GM19324 (cell line): ENCODE data around the gene SLC25A22.

ENCODE experiments used
- ATAC-seq: cut with Tn5 transposase; IDR thresholded peaks from one replicate; pipeline ENCODE4 v1.9.1; 2021; ENCODE audit warnings: mild to moderate bottlenecking, moderate library complexity; ENCODE audit not compliant: unreplicated experiment, low FRiP score

SLC25A22 gene

DNA sequence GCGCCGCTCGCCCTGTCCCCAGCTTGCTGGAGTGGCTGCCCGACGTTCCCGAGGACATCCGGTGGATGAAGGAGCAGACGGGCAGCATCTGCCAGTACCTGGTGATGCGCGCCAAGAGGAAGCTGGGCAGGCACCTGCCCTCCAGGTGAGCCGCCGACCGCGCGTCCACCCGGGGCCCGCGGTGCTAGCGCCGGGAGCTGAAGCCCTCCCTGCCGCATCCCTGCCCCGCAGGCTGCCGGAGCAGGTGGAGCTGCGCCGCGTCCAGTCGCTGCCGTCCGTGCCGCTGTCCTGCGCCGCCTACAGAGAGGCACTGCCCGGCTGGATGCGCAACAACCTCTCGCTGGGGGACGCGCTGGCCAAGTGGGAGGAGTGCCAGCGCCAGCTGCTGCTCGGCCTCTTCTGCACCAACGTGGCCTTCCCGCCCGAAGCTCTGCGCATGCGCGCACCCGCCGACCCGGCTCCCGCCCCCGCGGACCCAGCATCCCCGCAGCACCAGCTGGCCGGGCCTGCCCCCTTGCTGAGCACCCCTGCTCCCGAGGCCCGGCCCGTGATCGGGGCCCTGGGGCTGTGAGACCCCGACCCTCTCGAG, 26.3 kb upstream of the SLC25A22 start:
- ATAC-seq: no peak

DNA sequence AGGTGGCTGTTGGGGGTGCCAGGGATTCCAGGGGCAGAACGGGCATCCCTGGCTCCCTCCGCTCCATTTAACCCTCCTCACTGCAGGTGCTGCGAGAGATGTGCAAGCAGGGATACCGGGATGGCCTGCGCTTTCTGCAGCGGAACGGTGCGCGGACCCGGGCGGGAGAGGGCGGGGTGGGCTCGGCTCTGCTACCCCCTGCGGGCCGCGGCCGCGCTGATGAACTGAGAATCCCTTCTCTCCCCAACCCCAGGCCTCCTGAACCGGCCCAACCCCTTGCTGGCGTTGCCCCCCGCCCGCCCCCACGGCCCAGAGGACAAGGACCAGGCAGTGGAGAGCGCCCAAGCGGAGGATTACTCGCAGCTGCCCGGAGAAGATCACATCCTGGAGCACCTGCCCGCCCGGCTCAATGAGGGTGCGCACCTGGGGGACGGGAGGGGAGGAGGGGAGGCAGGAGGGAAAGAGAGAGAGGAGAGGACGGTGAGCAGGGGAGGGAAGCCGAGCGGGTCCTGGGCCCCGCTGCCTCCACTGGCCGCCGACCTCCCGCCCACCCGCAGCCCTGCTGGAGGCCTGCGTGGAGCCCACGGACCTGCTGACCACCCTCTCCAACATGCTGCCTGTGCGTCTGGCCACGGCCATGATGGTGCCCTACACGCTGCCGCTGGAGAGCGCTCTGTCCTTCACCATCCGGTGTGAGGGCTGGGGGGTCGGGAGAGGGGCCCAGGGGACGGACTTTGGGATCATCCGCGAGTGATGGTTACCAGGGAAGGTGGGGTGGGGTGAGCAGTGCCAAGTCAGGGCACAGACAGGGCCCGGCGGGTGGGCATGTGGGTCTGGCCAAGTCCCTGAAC, 25.6 kb upstream of the SLC25A22 start:
- no peak for ATAC-seq

DNA sequence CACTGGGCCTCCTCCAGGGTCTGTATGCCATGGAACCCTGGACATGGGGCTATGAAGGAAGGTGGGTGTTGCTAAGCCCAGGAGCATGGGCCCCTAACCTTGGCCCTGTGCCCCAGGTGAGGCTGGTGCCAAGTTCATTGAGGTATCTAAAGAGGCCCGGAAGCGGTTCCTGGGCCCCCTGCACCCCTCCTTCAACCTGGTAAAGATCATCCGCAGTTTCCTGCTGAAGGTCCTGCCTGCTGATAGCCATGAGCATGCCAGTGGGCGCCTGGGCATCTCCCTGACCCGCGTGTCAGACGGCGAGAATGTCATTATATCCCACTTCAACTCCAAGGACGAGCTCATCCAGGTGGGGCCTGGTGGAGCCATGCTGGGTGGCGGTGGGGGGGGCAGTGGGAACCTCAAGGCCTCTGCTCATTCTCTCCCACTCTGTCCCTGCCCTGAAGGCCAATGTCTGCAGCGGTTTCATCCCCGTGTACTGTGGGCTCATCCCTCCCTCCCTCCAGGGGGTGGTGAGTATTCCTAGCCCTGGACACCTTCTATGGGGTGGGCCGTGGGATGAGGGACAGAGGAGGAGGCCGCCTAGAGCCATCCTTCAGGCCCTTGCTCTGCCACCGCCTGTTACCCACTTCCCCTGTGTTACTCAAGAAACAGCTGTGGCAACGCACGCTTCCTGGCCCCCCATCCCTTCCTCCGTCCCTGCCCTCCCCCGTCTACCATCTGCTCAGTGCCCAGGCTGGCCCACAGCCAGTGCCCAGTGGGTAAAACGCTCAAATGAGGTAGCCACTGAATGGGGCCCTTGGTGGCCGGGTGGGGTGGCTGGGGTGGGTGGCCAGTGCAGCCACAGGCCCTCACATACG, 23.7 kb upstream of the SLC25A22 start:
- no peak for ATAC-seq

DNA sequence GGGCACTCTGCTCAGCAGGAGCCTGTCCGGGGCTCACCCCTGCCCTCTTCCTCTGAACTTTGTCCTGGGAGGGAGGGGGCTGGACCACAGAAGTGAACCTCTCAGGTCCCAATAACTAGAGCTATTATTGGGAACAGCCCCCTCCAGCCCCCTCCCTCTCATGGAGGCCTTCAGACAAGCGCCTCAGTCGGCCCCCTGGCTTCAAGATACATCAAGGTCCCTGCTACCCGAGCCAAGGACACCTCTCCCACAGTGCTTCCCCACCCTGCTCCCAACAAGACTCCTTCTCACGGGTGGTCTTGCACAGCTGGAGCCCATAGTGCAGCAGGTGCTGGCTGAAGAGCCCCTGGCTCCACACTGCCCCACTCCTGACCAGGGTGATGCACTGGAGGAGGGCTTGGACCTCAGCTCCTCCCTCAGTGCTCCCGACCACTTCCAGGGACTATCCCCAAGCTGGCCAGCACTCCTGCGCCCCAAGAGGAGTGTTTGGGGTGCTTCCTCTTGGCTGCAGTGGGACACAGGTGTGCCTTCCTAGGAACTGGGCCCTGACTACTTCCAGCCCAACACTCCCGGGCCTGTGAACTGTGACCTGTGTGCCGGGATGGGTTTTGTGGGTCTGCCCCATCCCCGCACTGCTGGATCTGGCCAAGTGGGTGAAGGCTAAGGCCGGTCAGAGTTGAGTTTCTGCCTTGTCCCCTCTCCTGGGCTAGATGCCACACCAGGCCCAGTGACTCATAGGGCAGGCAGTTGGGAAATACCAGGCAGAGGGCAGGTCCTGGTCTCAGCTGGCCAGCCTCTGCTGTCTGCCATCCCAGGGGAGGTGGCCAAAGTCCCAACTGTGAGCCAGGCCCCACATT, 22.8 kb upstream of the SLC25A22 start:
- no peak for ATAC-seq

DNA sequence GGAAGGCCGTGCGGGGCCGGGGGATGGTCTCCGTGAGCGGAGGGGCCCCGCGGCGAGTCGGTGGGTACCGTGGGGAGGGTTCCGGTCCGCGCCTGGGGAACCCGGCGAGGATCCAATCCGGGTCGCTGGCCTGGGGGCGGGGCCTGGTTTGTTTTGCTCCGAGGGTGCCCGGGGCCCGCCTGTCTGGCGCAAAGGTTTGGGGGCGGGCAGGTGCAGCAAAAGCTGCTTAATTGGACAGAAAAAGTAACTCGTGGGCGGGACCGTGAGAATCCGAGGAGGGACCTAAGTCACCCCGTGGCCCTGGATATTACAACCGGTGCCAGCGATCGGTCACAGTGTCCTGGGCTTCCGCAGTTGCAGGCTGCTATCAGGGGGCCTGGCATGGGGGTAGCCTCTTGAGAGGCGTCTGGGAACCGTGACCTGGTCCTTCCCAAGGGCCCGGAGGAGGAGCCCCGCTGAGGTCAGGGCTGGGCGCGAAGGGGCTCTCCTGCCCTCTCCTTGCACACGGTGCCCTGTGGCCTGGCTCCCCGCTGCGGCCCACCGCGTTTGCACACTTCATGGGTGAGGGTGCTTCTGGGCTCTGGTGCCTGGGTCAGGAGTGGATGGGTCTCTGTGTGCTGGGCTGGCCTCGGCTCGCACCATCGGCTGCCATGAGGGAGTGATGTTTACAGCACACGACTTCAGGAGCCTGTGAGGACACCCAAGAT, 22.0 kb upstream of the SLC25A22 start:
- peak; percentile 69 for ATAC-seq

DNA sequence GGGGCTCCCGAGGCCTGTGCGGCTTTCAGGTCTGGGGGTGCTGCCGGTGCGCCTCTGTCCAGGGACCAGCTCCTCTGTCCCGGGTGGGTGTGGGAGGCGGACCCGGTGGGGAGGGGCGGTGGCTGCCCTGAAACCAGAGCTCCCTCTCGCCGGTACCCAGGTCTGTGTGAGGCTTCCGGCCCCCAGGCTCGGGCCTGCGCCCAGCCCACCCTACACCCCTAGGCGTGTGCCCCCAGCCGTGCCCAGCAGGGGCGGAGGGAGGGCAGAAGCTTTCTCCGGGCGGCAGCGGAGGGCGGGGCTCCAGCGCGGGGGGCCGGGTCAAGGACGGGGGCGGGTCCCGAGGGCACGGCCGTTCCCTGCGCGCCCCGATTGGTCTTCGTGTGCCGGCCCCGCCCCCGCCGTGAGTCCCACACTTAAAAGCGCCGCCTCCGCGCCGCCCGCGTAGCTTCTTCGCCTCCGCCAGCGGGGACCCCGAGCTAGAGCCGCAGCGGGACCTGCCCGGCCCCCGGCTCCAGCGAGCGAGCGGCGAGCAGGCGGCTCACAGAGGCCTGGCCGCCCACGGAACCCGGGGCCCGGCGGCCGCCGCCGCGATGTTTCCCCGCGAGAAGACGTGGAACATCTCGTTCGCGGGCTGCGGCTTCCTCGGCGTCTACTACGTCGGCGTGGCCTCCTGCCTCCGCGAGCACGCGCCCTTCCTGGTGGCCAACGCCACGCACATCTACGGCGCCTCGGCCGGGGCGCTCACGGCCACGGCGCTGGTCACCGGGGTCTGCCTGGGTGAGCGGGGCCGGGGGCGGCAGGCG, 21.2 kb upstream of the SLC25A22 start:
- peak; percentile 72 for ATAC-seq

DNA sequence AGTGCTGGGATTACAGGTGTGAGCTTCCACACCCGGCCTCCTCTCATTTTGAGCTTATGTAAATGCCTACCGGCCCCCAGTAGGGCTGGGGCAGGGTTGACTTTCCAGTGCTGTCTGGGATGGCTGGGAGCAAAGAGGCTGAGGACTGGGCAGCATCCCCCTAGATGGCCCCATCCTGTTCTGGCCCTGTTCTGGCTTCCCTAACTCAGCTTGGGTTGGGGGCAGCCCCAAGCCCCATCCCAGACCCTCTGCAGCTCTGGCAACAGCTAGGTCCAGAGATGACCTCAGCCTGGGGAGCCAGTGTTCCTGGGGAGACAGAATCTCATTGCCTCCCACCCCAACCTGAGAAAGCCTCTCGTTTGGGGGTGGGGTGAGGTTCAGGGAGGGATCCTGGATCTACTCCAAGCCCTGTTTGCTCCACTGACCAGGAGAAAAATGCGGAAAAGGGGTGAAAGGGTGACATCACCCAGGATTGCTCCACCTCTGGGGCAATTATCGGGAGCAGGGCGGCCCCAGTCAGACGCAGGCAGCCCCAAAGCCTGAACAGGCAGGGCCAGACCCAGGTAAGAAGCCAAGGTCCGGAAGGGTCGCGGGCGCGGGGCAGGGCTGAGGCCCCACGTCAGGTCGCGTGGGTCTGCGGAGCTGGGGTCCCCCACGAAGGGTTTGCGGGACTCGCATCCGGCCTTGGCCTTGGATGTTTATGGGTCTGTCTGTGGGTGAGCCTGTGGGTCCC, 20.5 kb upstream of the SLC25A22 start, which contains the start of gene PNPLA2:
Gene PNPLA2, plus strand, starts transcription at position 519 of the 733 bp plus-strand sequence. CDS start 805 bp downstream, outside the sequence.
- no peak for ATAC-seq

DNA sequence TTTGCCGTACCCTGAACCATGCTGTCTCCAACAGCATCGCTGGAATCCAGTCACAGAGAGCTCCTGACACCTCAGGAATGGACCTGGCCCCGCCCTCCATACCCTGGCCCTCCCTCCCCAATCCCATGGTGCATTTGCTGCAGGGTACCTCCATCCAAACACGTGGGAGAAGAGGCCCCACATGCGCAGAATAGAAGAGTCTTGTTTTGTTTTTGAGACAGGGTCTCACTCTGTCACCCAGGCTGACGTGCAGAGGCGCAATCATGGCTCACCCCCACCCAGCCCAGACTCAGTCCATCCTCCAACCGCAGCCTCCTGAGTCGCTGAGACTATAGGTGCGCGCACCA, 18.3 kb upstream of the SLC25A22 start:
- no peak for ATAC-seq

DNA sequence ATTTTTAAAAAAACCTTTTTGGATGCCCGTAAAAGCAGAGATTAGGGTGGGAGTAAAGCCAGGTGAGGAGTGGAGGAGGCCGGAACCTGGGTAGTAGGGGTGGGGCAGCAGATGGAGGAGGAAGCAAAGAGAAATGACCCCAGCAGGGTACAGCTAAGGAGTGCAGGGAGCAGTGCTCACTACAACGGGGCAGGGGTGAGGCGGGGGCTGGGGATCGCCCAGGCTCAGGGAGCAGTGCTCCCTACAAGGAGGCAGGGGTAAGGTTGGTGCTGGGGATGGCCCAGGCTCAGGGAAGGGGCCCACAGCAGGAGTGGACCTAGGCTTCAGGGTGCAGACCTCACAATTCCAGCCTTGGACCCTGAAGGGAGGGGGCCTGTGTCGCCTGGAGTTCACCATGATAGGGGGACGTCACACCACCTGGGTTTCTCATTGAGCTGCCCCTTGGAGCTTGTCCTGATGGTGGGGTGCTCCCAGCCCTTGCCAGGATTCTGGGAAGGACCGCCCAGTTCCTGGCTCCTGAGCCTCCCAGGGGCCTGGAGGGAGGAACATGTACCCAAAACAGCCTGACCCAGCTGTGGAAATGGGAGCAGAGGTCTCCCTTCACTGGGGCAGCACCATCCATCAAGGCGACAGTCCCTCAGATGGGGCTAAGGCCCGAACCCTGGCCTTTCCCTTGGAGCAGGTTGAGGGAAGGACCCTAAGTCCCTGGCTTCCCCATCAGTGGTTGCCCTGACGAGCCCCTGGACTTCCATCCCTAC, 17.8 kb upstream of the SLC25A22 start:
- ATAC-seq: no peak

DNA sequence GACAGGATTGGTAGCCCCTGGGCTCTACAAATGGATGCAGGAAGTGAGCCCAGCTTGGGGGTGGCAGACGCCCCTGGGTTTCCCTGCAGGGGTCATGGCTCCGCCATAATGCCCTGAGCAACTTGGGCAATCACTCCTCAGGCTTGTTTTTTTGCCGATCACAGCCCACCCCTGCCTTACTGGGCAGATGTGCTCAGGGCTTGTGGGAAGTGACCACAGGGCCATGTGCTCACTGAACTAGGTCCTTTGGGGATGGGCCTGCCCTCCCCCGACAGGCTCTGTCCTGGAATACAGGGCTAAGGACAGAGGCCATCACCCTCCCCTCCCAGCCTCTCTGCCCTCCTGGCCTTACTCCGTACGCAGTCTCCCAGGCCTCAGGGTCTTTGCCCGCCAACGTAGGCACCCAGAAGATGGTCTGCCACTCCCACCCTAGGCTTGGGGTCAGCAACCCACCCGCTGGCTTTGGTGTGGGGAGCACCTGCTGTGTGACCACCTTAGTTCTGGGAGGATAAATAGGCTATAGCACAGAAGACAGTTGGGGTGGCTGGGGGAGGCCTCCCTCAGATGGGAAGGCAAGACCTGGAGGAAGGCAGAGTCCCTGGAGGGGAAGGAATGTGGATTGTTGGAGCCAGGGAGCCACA, 15.5 kb upstream of the SLC25A22 start:
- ATAC-seq: no peak

DNA sequence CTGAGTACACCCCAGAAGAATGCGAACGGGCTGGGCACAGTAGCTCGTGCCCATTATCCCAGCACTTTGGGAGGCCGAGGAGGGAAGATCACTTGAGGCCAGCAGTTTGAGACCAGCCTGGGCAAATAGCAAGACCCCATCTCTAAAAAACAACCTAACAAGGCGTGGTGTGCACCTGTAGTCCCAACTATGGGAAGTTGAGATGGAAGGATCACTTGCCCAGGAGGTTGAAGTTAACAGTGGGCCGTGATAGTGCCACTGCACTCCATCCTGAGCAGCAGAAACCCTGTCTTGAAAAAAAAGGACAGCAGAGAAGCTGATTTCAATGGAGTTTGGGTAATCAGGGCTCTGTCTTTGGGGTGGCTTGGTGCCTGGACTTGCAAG, 15.0 kb upstream of the SLC25A22 start:
- no peak for ATAC-seq

DNA sequence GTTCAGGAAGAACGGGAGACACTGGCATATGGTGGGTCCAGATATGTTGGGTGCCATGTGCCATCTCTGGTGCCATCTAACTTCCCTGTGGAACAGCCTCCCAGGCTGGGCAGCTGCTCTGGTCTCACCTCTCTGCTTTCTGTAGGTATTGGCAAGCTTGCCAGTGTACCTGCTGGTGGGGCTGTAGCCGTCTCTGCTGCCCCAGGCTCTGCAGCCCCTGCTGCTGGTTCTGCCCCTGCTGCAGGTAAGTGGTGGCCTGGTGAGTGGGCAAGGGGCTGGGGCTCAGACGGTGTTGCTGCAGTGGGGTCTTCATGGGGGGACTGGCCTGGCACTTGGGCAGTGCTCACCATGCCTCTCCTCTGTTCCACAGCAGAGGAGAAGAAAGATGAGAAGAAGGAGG, 14.3 kb upstream of the SLC25A22 start:
- ATAC-seq: no peak

DNA sequence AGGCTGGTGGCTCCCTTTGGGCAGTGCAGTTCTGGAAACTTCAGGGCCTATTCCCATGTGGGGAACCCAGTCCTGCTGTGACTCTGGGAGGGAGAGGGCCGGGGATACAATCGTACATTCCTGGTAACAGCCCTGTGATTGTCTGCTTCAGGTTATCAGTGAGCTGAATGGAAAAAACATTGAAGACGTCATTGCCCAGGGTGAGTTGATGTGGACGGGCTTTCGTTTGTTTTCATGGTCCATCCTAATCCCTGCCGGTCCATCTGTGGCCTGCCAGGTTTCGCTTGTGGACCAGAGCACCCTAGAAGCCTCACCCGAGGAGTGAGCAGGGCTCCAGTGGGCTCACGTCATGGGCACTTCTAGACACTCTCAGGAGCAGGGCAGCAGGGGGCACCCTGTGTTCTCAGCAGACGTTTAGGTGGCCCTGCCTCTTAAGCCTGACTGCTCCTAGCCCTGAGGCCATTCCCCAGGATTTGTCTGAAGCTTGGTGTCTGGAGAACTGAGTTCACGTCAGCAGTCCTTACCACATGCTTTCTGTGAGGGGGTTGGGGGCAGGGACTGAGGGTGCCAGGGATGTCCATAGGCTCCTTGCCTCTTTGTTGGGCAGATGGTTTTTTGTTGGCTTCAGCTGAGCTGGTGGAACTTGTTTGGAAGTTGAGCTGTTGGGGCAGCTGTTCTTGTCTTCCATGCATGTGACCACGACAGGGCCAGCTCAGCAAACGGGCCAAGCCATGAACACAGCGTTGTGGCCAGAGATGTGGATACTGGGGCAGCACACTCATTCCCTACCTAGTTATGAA, 13.6 kb upstream of the SLC25A22 start:
- ATAC-seq: no peak

DNA sequence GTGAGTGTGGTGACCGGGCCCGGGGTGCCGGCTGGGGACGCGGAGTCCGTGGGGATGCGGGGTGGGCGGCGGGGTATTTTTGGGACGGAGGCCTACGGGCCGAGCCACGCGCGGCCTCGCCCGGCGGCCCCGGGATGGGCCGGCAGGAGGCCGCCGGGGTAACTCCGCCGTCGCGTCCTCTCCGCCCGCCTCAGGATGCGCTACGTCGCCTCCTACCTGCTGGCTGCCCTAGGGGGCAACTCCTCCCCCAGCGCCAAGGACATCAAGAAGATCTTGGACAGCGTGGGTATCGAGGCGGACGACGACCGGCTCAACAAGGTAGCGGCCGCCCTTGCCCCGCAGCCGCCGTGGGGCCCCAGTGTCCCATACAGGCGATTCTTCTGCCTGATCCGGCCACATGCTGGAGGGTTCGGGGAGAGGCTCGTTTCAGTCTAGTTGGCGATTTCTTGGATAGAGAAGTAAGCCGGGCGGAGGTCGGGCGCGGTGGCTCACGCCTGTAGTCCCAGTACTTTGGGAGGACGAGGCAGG, 12.0 kb upstream of the SLC25A22 start:
- ATAC-seq: no peak

DNA sequence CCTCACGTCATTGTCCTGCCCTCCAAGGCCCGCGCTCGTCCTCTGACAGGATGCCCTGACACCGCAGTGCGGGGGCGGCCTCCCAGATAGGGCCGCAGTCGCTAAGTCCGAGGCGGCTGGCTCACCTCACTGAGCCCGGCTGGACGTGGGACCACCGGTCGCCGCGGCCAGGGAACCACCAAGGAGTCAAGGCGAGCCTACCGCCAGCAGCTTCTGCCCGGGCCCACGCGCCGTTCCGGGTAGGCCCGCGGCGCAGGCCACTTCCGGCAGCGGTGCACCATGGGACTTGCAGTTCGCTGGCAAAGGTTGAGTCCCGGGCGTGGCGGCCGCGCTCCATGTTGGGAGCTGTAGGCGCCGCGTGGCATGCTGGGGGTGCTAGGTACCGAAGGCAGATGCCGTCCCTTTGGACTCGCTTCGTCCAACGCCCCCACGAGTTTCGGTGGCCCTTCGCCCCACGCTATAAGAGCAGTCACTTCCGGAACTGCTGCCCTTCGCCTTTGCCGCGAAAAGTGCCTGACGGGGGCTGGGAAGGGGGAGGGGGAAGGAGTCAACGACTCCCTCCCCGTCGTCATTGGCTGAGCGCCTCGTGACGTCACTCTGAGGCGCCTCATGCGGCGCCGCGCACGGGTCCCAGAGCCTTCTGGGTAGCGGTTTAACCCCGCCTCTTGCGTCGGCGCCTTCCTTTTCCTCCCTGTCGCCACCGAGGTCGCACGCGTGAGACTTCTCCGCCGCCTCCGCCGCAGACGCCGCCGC, 11.4 kb upstream of the SLC25A22 start, which contains the start of gene RPLP2:
Gene RPLP2, plus strand, starts transcription at position 681 of the 753 bp plus-strand sequence. CDS start 268 bp downstream, outside the sequence.
- peak; percentile 78 for ATAC-seq
